Epithelial cell of proximal tubule (primary cell): Measurements from ENCODE around the gene TM9SF2. TPM values are rescaled to one million over a fixed set of nuclear protein-coding genes. Genes with fewer than 3 reads are reported as not detected.
"Not testable (repeated sequence)": the region's sequence is repeated elsewhere in the genome, so short reads cannot be mapped to it uniquely, and the experiment has no call there.

Source experiments
- DNase-seq: peaks from one replicate; pipeline ENCODE4 v3.0.0-alpha.2; 2011; ENCODE audit warnings: low read depth
- H3K4me3 ChIP-seq: 2 replicates; pipeline ENCODE4 v1.5.1; 2011; ENCODE audit warnings: low read depth, mild to moderate bottlenecking, low read length
- CTCF ChIP-seq: conservative IDR thresholded peaks from 2 replicates; pipeline ENCODE4 v1.5.1; 2012; ENCODE audit warnings: low read depth, mild to moderate bottlenecking, low read length
- total RNA-seq: library from RNA; depleted of rRNA; stranded (reverse); fragments of >200 nt; gene quantifications from 2 replicates; pipeline ENCODE4 v1.2.3, GENCODE V29; 2015

TM9SF2 gene
- 96.1 and 114 TPM in 2 replicates for total RNA-seq

- TF ChIP-seq CTCF, result no peak
- DNase-seq, result peak; percentile 55
- peak within 1 kb of the TSS; percentile 92 for H3K4me3 ChIP-seq
These were observed at the start of gene TM9SF2 for GRCh38 chr13:99501184-99501847. TSS of gene TM9SF2 (plus strand) at chr13:99501472. CDS start at chr13:99501607, 135 bp downstream.

GRCh38 chr13:99454518-99455183 lies 46.6 kb upstream of the TM9SF2 start:
- H3K4me3 ChIP-seq, result no peak overlapping the region
- no peak for TF ChIP-seq CTCF
- no peak for DNase-seq

GRCh38 chr13:99459099-99459850 lies 42.0 kb upstream of the TM9SF2 start:
- no peak for DNase-seq
- no peak overlapping the region for H3K4me3 ChIP-seq
- no peak for TF ChIP-seq CTCF

GRCh38 chr13:99460802-99461201 lies 40.5 kb upstream of the TM9SF2 start:
- not testable (repeated sequence) for DNase-seq, H3K4me3 ChIP-seq

- no peak for DNase-seq
- H3K4me3 ChIP-seq, result no peak overlapping the region
- no peak for TF ChIP-seq CTCF
These were observed 37.5 kb upstream of the TM9SF2 start for GRCh38 chr13:99463646-99464397.

- no peak overlapping the region for H3K4me3 ChIP-seq
- no peak for DNase-seq
- no peak for TF ChIP-seq CTCF
These were observed 36.8 kb upstream of the TM9SF2 start for GRCh38 chr13:99464441-99464949.
